Measurements from ENCODE around the gene CKM. TPM values are rescaled to one million over a fixed set of nuclear protein-coding genes. Genes with fewer than 3 reads are reported as not detected.

CKM gene
- total and polyA plus RNA-seq, 10 of the 15 experiments (the other 5 are each of a cell fraction or from before 2014, with no cell fraction given), result 0.08 to 0.14 (median 0.13) TPM; not detected in 5

DNA sequence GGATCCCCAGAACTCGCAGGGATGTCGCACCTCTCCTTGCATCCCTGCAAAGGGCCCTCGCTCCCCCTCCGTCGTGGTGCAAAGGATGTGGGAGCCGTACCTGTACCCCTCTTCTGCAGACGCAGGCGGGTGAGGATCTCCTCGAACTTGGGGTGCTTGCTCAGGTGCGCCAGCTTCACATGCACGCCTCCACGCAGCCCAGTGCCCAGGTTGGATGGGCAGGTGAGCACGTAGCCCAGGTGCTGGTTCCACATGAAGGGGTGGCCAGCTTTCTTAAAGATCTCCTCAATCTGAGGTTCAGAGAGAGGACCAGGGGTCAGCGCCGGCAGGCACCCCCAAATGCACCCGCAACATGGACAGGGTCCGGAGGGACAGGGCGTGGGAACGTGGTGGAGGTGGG is 15.3 kb downstream of the CKM start:
- POLR2A ChIA-PET, result no interaction called here
- FAIRE-seq, result no peak
- RAD21 ChIA-PET (ENCODE audit: unreplicated experiment), result no interaction called here

More for the DNA sequence above, 15.3 kb downstream of the CKM start:
- no peak overlapping the region for H3K9ac ChIP-seq (ENCODE audit: control insufficient read depth, insufficient read depth, low read length)
- H2AFZ ChIP-seq (ENCODE audit: control insufficient read depth, low read depth, low read length), result no peak overlapping the region
- no TSS peak for BruUV-seq (replicated peaks)
- no peaks in the 10 kb centered on the region for H3K27me3 ChIP-seq (replicated peaks in 1 of 2; ENCODE audit: control insufficient read depth in 2 of 2, insufficient read depth in 2 of 2, low read length in 1 of 2)
- ChIA-PET CTCF (no interaction called here), SMC1A (ENCODE audit: uncharacterized antibody, unreplicated experiment) (no interaction called here)
- DNase-seq (ENCODE audit: low read depth, low spot score) (no peak), ATAC-seq (no peak)
- no peaks in the 10 kb centered on the region; the same call in 2 of the 3 replicates for H3K9me3 ChIP-seq (replicated peaks; ENCODE audit: control insufficient read depth, insufficient read depth, low read length)
- H4K20me1 ChIP-seq (ENCODE audit: control insufficient read depth, insufficient read depth), result no peaks in the 10 kb centered on the region
- no peak overlapping the region for H3K4me3 ChIP-seq
- no peaks in the 10 kb centered on the region for H3K79me2 ChIP-seq (ENCODE audit: control insufficient read depth, insufficient read depth, low read length)
- intact Hi-C loops (cut with micrococcal nuclease; ENCODE audit: unreplicated experiment), result no loop called here
- 83% methylated on average over 19 of the region's 19 CpGs for WGBS (ENCODE audit: insufficient coverage, insufficient replicate concordance, low lambda C conversion rate, missing lambda C conversion rate)
- TF ChIP-seq, protein P1, sequence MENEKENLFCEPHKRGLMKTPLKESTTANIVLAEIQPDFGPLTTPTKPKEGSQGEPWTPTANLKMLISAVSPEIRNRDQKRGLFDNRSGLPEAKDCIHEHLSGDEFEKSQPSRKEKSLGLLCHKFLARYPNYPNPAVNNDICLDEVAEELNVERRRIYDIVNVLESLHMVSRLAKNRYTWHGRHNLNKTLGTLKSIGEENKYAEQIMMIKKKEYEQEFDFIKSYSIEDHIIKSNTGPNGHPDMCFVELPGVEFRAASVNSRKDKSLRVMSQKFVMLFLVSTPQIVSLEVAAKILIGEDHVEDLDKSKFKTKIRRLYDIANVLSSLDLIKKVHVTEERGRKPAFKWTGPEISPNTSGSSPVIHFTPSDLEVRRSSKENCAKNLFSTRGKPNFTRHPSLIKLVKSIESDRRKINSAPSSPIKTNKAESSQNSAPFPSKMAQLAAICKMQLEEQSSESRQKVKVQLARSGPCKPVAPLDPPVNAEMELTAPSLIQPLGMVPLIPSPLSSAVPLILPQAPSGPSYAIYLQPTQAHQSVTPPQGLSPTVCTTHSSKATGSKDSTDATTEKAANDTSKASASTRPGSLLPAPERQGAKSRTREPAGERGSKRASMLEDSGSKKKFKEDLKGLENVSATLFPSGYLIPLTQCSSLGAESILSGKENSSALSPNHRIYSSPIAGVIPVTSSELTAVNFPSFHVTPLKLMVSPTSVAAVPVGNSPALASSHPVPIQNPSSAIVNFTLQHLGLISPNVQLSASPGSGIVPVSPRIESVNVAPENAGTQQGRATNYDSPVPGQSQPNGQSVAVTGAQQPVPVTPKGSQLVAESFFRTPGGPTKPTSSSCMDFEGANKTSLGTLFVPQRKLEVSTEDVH (IDR thresholded peaks at IDR 0.05; ENCODE audit: low read depth, partially characterized antibody), result no peak
- TF ChIP-seq, protein P2, sequence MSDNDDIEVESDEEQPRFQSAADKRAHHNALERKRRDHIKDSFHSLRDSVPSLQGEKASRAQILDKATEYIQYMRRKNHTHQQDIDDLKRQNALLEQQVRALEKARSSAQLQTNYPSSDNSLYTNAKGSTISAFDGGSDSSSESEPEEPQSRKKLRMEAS (IDR thresholded peaks at IDR 0.05; ENCODE audit: low read depth, low read length), result no peak
- no peak for TF ChIP-seq SIX5 (IDR thresholded peaks at IDR 0.05; ENCODE audit: low read depth, low read length, severe bottlenecking)
- TF ChIP-seq SMAD1 (IDR thresholded peaks at IDR 0.05; ENCODE audit: low read depth, partially characterized antibody), result no peak
- TF ChIP-seq, protein P3, sequence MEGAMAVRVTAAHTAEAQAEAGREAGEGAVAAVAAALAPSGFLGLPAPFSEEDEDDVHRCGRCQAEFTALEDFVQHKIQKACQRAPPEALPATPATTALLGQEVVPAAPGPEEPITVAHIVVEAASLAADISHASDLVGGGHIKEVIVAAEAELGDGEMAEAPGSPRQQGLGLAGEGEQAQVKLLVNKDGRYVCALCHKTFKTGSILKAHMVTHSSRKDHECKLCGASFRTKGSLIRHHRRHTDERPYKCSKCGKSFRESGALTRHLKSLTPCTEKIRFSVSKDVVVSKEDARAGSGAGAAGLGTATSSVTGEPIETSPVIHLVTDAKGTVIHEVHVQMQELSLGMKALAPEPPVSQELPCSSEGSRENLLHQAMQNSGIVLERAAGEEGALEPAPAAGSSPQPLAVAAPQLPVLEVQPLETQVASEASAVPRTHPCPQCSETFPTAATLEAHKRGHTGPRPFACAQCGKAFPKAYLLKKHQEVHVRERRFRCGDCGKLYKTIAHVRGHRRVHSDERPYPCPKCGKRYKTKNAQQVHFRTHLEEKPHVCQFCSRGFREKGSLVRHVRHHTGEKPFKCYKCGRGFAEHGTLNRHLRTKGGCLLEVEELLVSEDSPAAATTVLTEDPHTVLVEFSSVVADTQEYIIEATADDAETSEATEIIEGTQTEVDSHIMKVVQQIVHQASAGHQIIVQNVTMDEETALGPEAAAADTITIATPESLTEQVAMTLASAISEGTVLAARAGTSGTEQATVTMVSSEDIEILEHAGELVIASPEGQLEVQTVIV (IDR thresholded peaks at IDR 0.05; ENCODE audit: borderline replicate concordance, partially characterized antibody), result no peak
- TF ChIP-seq CHD1 (IDR thresholded peaks at IDR 0.05; ENCODE audit: low read depth, low read length), result no peak
- no peak for TF ChIP-seq BMI1 (IDR thresholded peaks at IDR 0.05; ENCODE audit: borderline replicate concordance)
- TF ChIP-seq, protein P4, sequence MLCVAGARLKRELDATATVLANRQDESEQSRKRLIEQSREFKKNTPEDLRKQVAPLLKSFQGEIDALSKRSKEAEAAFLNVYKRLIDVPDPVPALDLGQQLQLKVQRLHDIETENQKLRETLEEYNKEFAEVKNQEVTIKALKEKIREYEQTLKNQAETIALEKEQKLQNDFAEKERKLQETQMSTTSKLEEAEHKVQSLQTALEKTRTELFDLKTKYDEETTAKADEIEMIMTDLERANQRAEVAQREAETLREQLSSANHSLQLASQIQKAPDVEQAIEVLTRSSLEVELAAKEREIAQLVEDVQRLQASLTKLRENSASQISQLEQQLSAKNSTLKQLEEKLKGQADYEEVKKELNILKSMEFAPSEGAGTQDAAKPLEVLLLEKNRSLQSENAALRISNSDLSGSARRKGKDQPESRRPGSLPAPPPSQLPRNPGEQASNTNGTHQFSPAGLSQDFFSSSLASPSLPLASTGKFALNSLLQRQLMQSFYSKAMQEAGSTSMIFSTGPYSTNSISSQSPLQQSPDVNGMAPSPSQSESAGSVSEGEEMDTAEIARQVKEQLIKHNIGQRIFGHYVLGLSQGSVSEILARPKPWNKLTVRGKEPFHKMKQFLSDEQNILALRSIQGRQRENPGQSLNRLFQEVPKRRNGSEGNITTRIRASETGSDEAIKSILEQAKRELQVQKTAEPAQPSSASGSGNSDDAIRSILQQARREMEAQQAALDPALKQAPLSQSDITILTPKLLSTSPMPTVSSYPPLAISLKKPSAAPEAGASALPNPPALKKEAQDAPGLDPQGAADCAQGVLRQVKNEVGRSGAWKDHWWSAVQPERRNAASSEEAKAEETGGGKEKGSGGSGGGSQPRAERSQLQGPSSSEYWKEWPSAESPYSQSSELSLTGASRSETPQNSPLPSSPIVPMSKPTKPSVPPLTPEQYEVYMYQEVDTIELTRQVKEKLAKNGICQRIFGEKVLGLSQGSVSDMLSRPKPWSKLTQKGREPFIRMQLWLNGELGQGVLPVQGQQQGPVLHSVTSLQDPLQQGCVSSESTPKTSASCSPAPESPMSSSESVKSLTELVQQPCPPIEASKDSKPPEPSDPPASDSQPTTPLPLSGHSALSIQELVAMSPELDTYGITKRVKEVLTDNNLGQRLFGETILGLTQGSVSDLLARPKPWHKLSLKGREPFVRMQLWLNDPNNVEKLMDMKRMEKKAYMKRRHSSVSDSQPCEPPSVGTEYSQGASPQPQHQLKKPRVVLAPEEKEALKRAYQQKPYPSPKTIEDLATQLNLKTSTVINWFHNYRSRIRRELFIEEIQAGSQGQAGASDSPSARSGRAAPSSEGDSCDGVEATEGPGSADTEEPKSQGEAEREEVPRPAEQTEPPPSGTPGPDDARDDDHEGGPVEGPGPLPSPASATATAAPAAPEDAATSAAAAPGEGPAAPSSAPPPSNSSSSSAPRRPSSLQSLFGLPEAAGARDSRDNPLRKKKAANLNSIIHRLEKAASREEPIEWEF (IDR thresholded peaks at IDR 0.05; ENCODE audit: insufficient replicate concordance, low read depth, low read length), result no peak
- TF ChIP-seq CBFB (IDR thresholded peaks at IDR 0.05; ENCODE audit: low read depth), result no peak
- no peak for TF ChIP-seq HDAC6 (IDR thresholded peaks at IDR 0.05; ENCODE audit: unreplicated experiment)
- no peak for TF ChIP-seq ZNF384 (IDR thresholded peaks at IDR 0.05; ENCODE audit: borderline replicate concordance, low read depth, low read length)
- TF ChIP-seq SUZ12 (IDR thresholded peaks at IDR 0.05; ENCODE audit: unreplicated experiment), result no peak
- H3K36me3 ChIP-seq (ENCODE audit: control insufficient read depth in 2 of 2, insufficient read depth in 2 of 2, low read length in 1 of 2), result no peaks in the 10 kb centered on the region
- in situ Hi-C loops (cut with MboI), result no loop called here
- no peak overlapping the region for H3K4me2 ChIP-seq (ENCODE audit: control insufficient read depth, insufficient read depth)
- no peak overlapping the region for H3K27ac ChIP-seq (ENCODE audit: control insufficient read depth, insufficient read depth)
- H3K4me1 ChIP-seq (ENCODE audit: control insufficient read depth, insufficient read depth, low read length), result no peaks in the 10 kb centered on the region
